ENCODE measurements around the gene RPS2.

RPS2 gene

DNA sequence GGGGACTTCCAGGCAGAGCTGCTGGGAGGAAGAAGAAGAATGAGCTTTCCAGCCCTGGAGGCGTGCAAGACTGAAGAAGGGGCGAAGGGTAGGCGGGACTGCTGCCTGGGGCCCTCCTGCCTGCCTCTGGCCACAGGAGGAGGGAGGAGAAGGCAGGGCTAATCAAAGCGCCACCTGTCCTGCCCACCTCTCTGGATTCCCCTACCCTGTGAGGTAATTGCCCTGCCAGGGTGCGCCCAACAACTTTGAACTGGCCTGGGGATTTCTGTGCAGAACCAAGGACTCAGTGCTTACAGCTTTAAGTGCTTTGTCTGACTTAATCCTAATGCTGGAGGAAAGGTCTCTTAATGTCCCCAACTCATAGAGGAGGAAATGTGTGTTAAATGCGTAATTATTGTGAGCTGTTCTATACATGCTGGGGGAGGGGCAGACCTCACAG is 16.8 kb upstream of the RPS2 start, which contains the start of gene NOXO1:
TSS of gene NOXO1 (minus strand) at position 72 of the 439 bp plus-strand sequence. CDS start 290 bp downstream, outside the sequence.
- DNase-seq (ENCODE audit: low read depth in 2 of 2): no peak

DNA sequence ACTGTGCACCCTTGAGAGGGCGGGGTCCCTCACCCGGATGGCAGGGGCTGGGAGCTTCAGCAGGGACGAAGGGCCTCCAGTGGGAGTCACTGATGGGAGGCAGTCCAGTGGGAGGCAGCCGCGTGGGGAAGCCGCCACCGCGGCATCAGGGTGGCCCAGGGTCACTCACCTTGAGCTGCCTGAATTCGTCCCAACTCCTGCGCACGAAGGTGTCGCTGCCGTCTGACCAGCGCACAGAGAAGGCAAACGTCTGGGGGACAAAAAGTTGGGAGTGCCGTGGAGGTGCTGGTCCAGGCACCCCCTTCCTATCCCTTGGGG is 16.1 kb upstream of the RPS2 start:
- DNase-seq (ENCODE audit: low read depth in 2 of 2): no peak

DNA sequence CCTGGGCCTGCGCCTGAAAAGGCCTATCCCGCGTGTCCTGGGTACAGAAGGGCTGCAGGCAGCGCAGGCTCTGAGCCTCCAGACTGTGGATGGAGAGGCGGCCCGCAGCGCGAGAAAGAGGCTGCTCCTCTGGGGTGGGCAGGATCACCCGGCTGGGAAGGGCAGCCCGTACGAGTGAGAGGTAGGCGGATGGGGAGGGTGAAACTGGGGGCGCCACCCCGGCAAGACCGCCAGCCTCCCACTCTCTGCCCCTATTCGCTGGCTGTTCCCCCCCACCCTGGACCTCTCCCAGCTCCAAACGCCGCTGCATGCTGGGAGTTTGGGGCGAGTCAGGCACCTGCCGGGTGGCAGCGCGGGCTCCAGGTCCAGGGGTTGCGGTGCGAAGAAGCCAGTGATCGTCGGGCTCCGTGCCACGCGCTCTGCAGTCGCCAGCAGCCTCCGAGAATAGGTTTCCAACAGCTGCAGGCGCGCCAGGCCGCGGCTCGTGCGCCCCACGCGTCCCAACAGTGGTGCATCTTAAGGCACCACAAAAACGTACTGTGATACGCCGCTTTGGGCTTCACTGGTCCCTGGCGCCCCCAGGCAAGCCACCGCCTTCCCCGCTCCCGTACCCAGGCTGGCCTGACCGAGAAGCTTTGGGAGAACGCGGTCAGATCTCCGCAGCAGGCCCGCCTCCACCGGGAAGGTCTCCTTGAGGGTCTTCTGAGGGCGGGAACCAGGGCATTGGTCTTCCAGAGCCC is 15.6 kb upstream of the RPS2 start:
- no peak for DNase-seq (ENCODE audit: low read depth in 2 of 2)

DNA sequence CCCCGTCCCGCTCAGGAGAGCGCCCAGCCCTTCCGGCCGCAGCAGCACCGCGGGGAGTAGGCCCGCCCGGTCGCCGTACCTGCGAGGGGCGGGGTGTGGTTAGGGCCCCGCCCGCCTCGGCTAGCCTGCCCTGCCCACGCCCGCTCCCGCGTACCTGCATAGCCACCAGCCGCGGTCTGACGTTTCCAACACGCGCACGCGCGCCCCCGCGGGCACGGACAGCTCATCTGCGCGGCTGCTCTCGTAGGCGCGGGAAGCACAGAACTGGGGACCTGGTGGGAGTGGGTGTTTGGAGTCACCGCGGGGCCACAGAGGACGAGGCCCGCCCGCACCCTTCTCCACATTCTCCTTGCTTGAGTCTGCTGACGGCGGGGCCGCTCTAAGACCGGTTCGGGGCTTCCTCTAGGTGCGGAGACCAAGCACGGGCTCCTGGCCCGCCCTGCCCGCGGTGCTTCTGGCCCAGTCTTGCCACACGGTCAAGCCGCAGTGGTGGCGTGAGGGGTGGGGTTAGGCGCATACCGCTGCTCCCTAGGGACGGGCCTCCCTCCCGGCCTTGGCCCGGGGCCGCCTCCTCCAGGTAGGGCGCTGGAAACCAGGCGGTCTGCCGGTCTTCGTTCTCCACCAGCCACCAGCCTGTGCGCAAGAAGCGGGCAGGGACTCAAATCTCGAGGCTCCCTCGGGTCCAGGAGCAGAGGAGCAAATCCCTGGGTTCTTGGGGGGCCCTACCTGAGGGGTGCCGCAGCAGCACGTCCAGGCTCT is 14.8 kb upstream of the RPS2 start:
- no peak for DNase-seq (ENCODE audit: low read depth in 2 of 2)

DNA sequence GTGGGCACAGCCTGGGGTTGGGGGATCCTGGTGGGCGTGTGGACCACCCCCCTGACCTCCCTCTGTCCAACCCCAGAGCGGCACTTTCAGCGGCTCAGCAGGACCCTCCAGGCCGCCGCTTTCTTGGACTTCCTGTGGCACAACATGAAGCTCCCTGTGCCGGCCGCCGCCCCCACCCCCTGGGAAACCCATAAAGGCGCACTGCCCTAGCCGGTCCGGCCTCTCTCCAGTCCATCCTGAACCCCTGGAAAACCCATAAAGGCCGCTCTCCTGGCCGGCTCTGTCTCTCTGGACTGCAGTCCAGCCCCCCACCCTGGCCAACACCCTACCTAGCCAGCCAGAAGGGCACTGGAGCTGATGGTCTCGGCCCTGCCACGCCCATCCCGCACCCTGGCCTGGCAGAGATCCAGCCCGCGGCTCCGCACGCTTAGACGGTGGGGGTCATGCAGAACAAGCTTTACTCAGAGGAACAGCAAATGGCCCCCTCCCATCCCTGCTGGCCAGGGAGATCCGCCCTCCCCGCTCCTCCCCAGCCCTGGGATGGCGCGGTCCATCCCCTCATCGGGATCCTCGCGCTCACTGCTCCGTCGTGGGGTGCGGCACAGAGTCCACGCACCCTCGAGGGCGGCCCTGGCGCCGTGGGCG is 14.0 kb upstream of the RPS2 start:
- DNase-seq (ENCODE audit: low read depth in 2 of 2): no peak

DNA sequence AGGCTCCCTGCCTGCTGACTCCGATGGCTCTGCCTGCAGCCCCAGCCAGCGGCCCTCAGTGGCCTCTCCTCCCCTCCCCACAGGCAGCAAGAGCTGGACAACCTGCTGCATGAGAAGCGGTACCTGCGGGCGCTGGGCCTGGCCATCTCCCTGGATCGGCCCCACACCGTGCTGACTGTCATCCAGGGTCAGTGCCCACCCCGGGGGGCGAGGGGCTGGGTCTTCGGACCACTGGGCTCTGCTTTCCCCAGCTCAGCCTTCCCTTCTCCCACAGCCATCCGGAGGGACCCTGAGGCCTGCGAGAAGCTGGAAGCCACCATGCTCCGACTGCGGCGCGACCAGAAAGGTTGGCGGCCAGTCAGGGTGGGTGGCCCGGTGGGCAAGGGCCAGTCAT is 13.2 kb upstream of the RPS2 start:
- DNase-seq (ENCODE audit: low read depth in 2 of 2): no peak

DNA sequence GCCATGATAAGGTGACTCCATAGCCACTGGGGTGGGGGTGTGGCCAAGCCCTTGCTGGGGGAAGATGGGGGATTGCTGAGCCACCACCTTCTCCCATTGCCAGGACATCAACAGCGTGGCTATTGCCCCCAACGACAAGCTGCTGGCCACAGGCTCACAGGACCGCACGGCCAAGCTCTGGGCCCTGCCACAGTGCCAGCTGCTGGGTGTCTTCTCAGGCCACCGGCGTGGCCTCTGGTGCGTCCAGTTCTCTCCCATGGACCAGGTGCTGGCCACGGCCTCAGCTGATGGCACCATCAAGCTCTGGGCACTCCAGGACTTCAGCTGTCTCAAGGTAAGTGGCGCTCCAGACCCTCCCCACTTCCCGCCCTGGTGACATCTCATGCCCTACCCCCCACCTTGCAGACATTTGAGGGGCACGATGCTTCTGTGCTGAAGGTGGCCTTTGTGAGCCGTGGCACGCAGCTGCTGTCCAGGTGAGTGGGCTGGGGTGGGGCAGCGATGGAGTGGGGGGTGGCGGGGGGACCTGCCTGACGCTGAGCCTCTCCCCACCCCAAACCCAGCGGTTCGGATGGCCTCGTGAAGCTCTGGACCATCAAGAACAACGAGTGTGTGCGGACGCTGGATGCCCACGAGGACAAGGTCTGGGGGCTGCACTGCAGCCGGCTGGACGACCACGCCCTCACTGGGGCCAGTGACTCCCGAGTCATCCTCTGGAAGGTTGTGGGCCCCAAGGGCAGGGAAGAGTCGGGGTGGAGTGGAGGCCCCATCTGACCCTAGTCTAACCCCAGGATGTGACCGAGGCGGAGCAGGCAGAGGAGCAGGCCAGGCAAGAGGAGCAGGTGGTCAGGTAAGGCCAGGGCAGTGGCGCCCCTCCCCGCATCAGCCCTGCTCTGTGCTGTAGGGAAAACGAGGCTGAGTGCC is 12.6 kb upstream of the RPS2 start:
- DNase-seq (ENCODE audit: low read depth in 2 of 2): no peak

DNA sequence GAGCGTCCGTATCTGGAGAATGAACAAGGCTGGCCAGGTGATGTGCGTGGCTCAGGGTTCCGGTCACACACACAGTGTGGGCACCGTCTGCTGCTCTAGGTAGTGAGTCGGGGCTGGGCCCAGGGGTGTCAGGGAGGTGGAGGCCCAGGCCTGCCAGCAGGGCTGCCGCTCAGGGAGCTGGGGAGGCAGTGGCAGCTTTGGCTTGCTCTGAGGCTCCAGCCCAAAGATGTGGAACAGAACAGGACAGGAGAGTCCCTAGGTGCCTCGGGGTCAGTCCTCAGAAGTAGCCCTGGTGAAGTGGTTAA is 11.5 kb upstream of the RPS2 start:
- DNase-seq (ENCODE audit: low read depth in 2 of 2): no peak

DNA sequence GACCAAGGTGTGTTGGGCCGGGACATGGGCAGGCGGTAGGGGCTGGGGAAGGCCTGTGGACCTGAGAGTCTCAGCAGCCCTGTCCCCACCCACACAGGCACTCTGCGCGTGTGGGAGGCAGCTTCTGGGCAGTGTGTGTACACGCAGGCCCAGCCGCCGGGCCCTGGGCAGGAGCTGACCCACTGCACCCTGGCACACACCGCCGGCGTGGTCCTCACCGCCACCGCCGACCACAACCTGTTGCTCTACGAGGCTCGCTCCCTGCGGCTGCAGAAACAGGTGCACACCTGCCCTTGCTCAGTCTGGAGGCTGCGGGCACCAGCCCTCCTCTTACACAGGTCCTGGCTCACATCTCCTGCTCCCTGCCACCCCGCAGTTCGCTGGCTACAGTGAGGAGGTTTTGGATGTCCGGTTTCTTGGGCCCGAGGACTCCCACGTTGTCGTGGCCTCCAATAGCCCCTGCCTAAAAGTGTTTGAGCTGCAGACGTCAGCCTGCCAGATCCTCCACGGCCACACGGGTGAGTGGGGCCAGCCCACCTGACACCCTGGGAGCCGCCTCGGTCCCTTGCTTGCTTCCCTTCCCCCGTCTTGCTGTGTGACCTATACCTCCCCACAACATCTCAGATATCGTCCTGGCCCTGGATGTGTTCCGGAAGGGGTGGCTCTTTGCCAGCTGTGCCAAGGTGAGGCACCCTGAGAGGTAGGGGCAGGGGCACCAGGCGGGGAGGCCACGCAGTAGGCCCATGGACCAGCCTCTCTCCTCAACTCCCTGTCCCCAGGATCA is 11.0 kb upstream of the RPS2 start:
- no peak for DNase-seq (ENCODE audit: low read depth in 2 of 2)

DNA sequence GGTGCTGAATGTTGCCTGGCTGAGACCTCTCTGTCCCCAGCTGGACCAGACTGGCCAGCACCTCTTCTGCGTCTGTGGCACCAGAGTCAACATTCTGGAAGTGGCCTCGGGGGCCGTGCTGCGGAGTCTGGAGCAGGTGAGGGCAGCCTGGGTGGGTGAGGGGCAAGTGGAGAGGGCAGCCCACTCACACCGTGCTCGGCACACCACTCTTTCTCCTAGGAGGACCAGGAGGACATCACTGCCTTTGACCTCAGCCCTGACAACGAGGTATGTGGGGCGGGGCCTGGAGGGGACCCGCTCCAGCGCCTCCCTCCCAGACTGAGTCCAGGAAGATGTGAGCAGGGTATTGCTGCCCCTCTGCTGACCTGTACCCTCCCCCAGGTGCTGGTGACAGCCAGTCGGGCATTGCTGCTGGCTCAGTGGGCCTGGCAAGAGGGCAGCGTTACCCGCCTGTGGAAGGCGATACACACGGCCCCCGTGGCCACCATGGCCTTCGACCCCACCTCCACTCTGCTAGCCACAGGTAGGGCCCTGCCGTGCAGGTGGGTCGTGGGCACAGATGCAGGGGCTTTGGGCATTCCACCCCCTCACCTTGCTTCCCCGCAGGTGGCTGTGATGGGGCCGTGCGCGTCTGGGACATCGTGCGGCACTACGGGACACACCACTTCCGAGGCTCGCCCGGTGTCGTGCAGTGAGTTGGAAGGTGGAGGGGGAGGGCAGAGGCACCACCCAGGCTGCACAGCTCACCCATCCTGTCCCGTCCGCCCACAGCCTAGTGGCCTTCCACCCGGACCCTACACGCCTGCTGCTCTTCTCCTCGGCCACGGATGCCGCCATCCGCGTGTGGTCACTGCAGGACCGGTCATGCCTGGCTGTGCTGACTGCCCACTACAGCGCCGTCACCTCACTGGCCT is 9.8 kb upstream of the RPS2 start:
- no peak for DNase-seq (ENCODE audit: low read depth in 2 of 2)

DNA sequence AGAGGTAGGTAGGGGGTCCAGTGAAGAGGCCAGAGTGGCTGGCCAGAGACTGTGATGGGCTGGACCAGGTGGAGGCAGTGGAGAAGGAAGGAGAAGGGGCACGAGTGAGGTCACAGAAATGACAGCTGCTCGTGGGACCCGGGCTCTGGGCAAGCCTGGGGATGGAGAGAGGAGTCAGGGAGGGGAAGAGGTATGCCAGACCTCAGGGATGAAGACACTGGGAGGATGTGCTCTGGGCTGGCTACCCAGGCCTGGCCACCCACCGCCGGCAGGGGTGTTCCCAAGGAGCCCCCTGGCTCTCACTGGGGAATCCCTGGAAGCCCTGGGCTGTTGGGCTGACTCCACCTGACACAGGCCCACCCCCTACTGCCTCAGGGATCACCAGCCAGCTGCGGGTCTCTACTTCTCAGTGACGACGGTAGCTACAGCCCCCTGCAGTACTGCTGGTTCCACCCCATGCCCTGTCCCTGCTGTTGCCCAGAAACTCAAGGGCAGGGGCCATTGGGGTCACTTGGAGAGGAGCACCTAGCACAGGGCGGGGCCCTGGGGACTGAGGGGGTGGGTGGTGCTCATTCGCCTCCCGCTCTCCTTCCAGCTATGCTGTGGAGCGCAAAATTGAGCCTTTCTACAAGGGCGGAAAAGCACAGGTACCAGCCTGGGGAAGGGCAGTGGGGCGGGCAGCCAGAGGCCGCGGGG is 9.0 kb upstream of the RPS2 start:
- DNase-seq (ENCODE audit: low read depth in 2 of 2): no peak

DNA sequence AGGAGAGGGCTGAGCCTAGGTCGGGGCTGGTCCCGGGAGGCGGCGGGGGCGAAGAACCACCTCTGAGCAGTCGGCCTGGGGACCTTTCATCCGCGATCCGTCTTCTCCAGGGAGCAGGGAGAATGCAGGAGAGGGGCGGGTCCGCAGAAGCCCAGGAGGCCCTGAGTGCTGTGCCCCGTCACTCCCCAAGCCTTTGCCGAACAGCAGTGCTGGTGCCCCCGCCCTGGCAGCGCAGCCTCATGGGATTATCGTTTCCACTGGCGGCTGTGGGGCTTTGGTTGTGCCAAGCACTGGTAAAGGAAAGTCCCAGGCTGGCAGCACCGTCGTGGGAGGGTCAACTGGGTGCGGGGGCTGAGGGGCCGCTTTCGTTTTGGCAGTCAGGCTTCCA is 7.9 kb upstream of the RPS2 start:
- no peak for DNase-seq (ENCODE audit: low read depth in 2 of 2)

DNA sequence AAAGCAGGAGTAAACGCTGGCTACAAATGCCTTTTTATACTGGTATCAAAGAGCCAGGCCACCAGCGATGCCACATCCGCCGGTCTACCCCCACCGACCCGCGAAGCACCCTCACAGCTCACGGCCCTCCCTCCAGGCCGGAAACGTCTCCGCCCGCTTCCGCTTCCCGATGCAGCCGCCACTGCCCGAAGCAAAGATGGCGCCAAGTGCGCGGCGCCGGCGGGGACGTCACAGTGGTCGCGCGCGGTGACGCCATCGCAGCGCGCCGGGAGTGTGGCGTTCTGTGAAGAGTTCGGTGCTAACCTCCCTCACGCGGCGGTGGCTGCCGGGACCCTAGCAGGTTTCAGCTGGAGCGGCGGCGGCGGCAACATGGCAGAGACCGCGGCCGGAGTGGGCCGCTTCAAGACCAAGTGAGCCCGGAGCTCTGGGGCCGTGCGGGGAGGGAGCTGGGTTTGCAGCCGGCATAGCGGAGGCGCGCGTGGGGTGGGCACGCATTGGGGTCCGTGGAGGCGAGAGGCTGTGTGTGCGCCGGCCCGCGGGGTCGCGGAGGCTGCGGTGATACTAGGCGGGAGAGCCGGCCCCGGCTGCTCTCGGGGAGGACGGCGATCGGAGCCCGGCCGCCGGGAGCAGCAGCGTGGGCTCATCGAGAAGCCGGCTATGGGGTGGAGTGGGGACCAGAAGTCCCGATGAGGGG is 7.3 kb upstream of the RPS2 start, which contains the start of gene TBL3:
TSS of gene TBL3 (plus strand) at position 258 of the 694 bp plus-strand sequence. CDS start at position 370, 112 bp downstream.
- peak; percentile 88 to 93 for DNase-seq (ENCODE audit: low read depth in 2 of 2)

DNA sequence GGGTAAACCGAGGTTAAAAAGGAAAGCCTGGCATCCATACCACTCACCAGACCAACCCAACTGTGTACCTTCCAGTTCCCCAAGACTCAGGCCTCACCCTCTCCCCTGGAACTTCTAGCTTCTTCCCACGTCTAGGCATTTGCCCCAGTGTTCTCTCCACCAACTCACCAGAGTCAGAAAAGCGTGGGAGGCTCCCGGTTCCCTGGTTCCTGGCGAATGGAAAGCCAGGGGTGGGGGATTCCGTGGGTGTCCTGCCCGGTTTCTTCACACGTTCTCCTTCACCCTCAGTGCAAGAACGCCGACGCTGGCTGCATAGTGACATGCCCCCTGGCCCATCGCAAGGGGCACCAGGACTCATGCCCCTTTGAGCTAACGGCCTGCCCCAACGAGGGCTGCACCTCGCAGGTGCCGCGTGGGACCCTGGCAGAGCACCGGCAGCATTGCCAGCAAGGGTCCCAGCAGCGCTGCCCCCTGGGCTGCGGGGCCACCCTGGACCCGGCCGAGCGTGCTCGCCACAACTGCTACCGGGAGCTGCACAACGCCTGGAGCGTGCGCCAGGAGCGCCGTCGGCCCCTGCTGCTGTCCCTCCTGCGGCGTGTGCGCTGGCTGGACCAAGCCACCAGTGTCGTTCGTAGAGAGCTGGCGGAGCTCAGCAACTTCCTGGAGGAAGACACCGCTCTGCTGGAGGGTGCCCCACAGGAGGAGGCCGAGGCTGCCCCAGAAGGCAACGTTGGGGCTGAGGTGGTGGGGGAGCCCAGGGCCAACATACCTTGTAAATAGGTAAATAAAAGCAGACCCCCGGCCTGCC is 3.7 kb upstream of the RPS2 start:
- no peak for DNase-seq (ENCODE audit: low read depth in 2 of 2)

DNA sequence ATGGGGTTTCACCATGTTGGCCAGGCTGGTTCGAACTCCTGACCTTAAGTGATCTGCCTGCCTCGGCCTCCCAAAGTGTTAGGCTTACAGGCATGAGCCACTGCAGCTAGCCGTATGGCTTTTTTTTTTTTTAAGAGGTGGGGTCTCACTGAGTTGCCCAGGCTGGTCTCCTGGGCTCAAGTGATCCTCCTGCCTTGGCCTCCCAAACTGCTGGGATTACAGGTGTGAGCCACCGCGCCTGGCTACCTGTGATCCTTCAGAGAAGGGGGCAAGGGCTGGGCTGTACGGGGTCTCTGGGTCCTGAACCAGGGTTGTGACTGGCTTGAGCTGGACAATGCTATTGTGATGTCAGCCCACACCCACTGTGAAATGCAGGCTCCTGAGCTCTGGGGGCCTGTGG is 1.8 kb upstream of the RPS2 start, which contains the start of gene RNF151:
TSS of gene RNF151 (plus strand) at position 397 of the 400 bp plus-strand sequence. CDS start 26 bp downstream, outside the sequence.
- DNase-seq (ENCODE audit: low read depth in 2 of 2): no peak

DNA sequence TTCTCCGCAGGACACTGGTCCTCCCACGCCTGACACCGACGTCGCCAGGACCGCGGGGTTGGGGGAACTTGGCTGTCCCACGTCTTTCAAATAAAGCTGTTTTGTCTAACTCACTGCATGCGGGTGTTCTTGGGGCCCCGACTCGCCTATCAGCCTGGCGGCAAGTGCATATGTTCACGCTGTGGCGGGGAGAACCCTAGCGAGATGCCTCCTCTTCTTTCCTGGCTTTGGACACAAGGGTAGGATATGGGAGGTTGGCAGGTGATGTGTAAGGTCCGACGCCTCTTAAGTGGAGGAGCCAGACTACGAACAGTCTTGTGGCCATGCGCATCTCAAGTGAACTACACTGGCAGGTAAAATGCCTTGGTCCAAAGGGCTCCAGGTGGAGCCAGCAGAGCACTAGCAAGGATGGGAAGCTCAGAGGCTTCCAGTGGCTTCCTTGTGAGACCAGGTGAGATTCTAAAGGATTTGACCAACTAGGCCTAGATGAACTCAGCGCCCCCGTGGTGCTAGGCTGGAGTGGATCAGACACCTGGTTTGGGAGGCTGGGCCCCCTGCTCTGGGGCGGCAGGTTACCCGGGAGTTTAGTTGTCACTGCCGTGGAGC is 873 bp upstream of the RPS2 start:
- no peak for DNase-seq (ENCODE audit: low read depth in 2 of 2)

DNA sequence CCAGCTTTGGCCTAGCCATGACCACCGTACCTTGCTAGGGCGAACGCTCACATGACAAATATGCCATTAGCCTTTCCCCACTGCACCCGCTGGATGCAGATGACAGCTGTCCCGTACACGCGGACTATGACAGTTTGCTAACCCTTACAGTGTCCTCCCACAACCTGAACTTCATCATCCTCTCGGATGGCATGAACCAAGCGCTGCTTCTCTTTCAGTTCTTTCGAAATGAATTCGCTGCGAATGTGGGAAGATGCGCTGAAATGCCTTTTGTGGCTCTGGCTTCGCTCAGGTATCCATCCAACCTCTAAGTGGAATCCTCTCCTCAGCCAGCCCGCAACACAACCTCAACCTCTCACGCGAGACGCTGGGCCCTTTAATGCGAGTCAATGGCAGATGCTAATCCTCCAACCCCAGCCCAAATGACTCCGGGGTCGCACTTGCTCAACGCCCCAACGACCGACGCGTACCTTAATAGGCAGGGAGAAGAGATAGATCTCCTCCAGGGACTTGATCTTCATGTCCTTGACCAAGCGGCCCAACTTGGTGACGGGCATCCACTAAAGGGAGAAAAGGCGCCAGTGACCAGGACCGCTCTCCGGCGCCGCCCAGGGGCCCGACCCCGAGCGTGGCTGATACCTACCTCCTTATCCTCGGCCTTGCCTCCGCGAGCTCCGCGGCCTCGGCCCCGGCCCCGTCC is 670 bp downstream of the RPS2 start:
- DNase-seq (ENCODE audit: low read depth in 2 of 2): no peak

Measured in stimulated activated CD4-positive, alpha-beta T cell treated with anti-CD3 and anti-CD28 coated beads, Interleukin-1b, Interleukin-23, amount 100 ng/mL, for 1 hour (primary cell).